ENCODE measurements around the gene SLC23A1.
A peak's percentile ranks its signal among the peaks of the same experiment; 100 is the strongest.

Gene SLC23A1

DNA sequence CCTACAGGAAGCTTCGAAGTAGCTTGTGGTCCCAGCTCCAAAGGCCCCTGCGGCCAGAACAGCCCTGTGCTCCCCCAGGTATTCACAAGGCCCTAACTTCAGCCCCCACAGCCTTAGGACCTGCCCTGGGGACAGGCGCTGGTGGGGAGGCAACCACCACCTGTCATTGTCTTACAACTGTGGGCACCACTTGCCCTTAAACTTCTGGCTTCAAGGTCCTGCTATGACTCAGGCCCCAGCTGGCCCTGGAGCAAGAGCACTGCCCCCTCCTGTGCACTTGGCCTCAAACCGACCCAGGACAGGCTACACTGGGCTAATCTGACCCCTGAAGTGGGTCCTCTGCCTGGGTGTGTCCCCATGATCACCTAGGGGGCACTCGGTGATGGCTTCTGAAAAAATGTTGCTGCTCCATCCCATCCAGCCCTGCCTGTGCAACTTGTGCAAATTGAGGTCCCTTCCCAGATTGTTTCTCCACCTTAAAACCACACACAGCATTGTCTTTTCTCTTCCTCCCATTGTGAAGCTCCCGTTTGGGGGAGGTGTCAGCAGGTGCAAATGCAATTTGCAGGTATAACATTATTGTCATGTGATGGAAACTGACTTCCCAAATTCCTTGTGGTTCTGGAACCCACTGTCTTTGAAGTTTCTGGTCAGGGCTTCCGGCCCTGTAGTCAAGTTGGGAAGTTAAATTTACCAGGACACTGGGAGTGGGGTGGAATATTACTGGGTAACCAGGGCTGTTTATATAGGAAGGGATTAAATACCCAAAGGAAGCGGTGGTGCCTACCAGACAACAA is 12.9 kb upstream of the SLC23A1 start:
- Histone ChIP-seq H2AFZ (ENCODE audit: low read depth) (no peak overlapping the region), H3K36me3 (ENCODE audit: insufficient read depth) (no peaks in the 10 kb centered on the region), H3K79me2 (ENCODE audit: insufficient read depth, low read depth) (peaks cover 33% of the 10 kb centered on the region), H3K27ac (no peak overlapping the region), H3K4me1 (ENCODE audit: low read depth, poor library complexity, severe bottlenecking) (peaks cover 24% of the 10 kb centered on the region), H3K27me3 (ENCODE audit: insufficient read depth, low read depth) (no peaks in the 10 kb centered on the region), H3K9ac (no peak overlapping the region), H3K4me2 (peak overlapping the region; percentile 8; the same call in 1 of the 2 replicates), H4K20me1 (ENCODE audit: insufficient read depth) (no peaks in the 10 kb centered on the region), H3K4me3 (IDR thresholded peaks at IDR 0.05; ENCODE audit: insufficient read depth, low read depth, low read length) (no peak overlapping the region)
- TF ChIP-seq, protein P1, sequence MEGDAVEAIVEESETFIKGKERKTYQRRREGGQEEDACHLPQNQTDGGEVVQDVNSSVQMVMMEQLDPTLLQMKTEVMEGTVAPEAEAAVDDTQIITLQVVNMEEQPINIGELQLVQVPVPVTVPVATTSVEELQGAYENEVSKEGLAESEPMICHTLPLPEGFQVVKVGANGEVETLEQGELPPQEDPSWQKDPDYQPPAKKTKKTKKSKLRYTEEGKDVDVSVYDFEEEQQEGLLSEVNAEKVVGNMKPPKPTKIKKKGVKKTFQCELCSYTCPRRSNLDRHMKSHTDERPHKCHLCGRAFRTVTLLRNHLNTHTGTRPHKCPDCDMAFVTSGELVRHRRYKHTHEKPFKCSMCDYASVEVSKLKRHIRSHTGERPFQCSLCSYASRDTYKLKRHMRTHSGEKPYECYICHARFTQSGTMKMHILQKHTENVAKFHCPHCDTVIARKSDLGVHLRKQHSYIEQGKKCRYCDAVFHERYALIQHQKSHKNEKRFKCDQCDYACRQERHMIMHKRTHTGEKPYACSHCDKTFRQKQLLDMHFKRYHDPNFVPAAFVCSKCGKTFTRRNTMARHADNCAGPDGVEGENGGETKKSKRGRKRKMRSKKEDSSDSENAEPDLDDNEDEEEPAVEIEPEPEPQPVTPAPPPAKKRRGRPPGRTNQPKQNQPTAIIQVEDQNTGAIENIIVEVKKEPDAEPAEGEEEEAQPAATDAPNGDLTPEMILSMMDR (conservative IDR thresholded peaks at IDR 0.05; ENCODE audit: low read depth, low read length): no peak

DNA sequence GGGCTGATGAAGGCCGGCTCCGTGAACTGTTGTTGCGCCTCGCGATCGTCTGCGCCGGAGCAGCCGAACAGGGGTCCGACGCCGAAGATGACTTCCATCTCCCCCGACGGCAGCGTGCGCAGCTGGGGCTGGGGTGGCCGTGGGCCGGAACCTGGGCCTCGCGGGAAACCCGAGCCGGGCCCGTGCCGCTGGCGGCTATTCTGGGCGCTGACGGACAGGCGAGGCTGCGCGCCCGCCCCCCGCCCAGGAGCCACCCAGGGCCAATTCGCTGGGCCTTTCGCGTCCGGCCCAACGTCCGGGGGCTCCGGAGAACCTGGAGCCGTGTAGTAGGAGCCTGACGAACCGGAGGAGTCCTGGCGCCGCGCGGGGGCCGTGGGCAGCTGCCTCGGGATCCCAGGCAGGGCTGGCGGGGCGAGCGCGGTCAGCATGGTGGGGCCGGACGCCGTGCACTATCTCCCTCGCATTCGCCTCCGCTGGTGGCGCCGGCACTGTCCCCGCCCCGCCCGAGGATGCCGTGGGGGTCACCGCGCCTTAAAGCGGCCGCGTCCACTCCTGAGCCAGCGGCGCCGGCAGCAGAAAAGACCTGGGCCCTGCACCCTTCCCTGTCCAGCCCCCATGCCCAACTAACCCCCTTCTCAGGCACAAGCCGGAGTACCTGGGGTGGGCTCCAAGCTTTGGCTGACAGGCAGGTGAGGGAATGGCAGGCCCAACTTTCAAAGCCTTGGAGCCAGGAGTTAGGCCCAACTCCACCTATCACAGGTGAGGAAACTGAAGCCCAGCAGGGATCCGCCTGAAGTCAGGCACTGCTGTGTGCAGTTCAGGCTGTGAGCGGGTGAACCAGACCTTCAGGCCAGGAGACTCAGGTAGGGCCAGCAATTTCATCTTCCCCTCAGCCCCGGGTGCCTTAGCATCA is 11.8 kb upstream of the SLC23A1 start, which contains the start of gene PROB1:
TSS of gene PROB1 (minus strand) at position 451 of the 913 bp plus-strand sequence. CDS start at position 428, 23 bp downstream.
- Histone ChIP-seq H4K20me1 (ENCODE audit: insufficient read depth) (no peaks in the 10 kb centered on the region), H3K4me1 (ENCODE audit: low read depth, poor library complexity, severe bottlenecking) (peaks cover 35% of the 10 kb centered on the region), H3K79me2 (ENCODE audit: insufficient read depth, low read depth) (peaks cover 45% of the 10 kb centered on the region), H3K27ac (peak within 1 kb of the TSS; percentile 89), H2AFZ (ENCODE audit: low read depth) (peak within 1 kb of the TSS; percentile 63), H3K4me3 (IDR thresholded peaks at IDR 0.05; ENCODE audit: insufficient read depth, low read depth, low read length) (no peak within 1 kb of the TSS), H3K36me3 (ENCODE audit: insufficient read depth) (no peaks in the 10 kb centered on the region), H3K27me3 (ENCODE audit: insufficient read depth, low read depth) (no peaks in the 10 kb centered on the region), H3K4me2 (peak within 1 kb of the TSS; percentile 87), H3K9ac (peak within 1 kb of the TSS; percentile 93)
- TF ChIP-seq, protein P1 (conservative IDR thresholded peaks at IDR 0.05; ENCODE audit: low read depth, low read length): no peak

DNA sequence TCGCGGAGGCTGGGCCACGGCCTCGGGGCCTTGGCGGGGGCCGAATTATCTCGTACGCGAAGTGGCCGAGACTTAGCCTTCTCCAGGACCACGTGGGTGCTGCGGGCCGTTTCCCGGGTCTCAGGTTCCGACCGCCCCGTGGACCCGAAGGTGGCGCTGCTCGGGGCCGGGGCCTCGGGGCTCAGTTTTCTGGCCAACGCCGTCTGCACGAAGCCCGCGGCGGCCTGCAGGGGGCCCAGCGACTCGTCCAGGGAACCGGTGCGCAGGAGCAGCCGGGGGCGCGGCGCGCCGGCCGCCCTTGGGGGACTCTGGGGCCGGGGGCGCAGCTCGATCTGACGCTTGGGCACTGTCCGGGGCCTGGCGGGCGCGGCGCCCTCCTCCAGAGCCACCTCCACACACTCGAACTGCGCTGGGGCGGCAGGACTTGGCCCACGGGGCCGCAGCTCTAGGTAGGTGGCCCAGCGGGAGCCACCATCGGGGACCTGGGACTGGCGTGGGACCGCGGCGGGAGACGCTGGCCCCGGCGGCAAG is 11.1 kb upstream of the SLC23A1 start:
- peak overlapping the region; percentile 93 for H3K9ac ChIP-seq
- no peaks in the 10 kb centered on the region for H3K36me3 ChIP-seq (ENCODE audit: insufficient read depth)
- H3K27ac ChIP-seq: peak overlapping the region; percentile 89
- TF ChIP-seq, protein P1 (conservative IDR thresholded peaks at IDR 0.05; ENCODE audit: low read depth, low read length): peak; percentile 31; the same call in 1 of the 2 replicates
- H3K27me3 ChIP-seq (ENCODE audit: insufficient read depth, low read depth): no peaks in the 10 kb centered on the region
- H3K4me1 ChIP-seq (ENCODE audit: low read depth, poor library complexity, severe bottlenecking): peaks cover 34% of the 10 kb centered on the region
- H3K4me2 ChIP-seq: peak overlapping the region; percentile 87
- no peaks in the 10 kb centered on the region for H4K20me1 ChIP-seq (ENCODE audit: insufficient read depth)
- H3K79me2 ChIP-seq (ENCODE audit: insufficient read depth, low read depth): peaks cover 50% of the 10 kb centered on the region
- peak overlapping the region; percentile 63 for H2AFZ ChIP-seq (ENCODE audit: low read depth)
- H3K4me3 ChIP-seq (IDR thresholded peaks at IDR 0.05; ENCODE audit: insufficient read depth, low read depth, low read length): no peak overlapping the region

DNA sequence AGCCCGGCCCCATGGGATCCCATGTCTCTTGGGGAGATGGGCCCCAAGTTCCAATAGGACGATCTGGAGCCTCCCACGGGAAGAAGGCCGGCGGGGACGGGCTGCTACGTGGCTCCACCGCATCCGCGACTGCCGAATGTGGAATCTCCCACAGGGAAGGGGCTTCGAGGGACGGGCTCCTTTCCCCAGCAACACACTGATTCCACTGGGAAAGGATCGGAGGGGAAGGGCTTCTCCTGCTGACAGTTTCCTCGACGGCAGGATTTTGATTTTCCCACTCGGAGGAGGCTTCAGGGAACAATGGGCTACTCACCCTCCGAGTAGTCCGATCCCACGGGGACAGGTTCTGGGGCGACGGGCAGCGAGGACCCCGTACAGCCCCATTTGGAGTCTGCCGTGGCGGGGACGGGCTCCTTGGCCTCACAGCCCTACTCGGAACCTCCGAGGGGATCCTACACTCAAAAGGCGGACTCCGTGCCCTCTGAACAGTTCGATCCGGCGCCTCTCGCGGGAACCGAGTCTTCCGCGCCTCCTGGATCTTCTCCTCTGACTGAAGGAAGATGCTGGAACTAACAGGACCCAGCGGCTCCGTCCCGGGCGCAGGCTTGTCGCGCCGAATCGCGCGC is 10.5 kb upstream of the SLC23A1 start:
- Histone ChIP-seq H4K20me1 (ENCODE audit: insufficient read depth) (no peaks in the 10 kb centered on the region), H3K36me3 (ENCODE audit: insufficient read depth) (no peaks in the 10 kb centered on the region), H3K79me2 (ENCODE audit: insufficient read depth, low read depth) (peaks cover 55% of the 10 kb centered on the region), H3K4me3 (IDR thresholded peaks at IDR 0.05; ENCODE audit: insufficient read depth, low read depth, low read length) (no peak overlapping the region), H2AFZ (ENCODE audit: low read depth) (peak overlapping the region; percentile 63), H3K27me3 (ENCODE audit: insufficient read depth, low read depth) (no peaks in the 10 kb centered on the region), H3K4me1 (ENCODE audit: low read depth, poor library complexity, severe bottlenecking) (peaks cover 33% of the 10 kb centered on the region), H3K27ac (peak overlapping the region; percentile 89), H3K9ac (peak overlapping the region; percentile 93), H3K4me2 (peak overlapping the region; percentile 87)
- TF ChIP-seq, protein P1 (conservative IDR thresholded peaks at IDR 0.05; ENCODE audit: low read depth, low read length): no peak

Data from KMS-11 (cell line).